SK-N-SH (cell line): ENCODE data around the gene IQCN. TPM values are rescaled to one million over a fixed set of nuclear protein-coding genes. Genes with fewer than 3 reads are reported as not detected.

Experiments
- CTCF ChIA-PET: fragments of 300-600, 350-600 bp; formaldehyde crosslinking; extraction: SDS; loops from one replicate; lab custom pipeline; 2021; lab: Yijun Ruan, JAX
- POLR2A ChIA-PET: fragments of 350-600 bp; sonication (Branson Sonifier 250); formaldehyde crosslinking; extraction: SDS; loops from one replicate; lab custom pipeline; 2020; ENCODE audit warnings: antibody characterized with exemption, inconsistent platforms; lab: Yijun Ruan, JAX
- DNase-seq: peaks from one replicate; pipeline ENCODE4 v3.0.0; 2012
- H2AFZ ChIP-seq: fragments of 200-600 bp; sonication (generic); 2 replicates; pipeline ENCODE4 v1.8.1; 2016; ENCODE audit warnings: antibody characterized with exemption, mild to moderate bottlenecking, low read depth
- H3F3A ChIP-seq: fragments of 200-600 bp; sonication (generic); replicated peaks from 2 replicates; pipeline ENCODE3; 2016; ENCODE audit warnings: antibody characterized with exemption, mild to moderate bottlenecking; ENCODE audit not compliant: insufficient read depth
- H3K27ac ChIP-seq, 2 experiments: fragments of 200-500 bp in 1 of 2; fragments of 200-600 bp in 1 of 2; sonication (Bioruptor generic) in 1 of 2; sonication (generic), shearing (Covaris generic) in 1 of 2; 2 replicates each; pipeline versions ENCODE4 v1.5.1 to v1.6.1; 2014 to 2016; ENCODE audit warnings: low read depth in 2 of 2, inconsistent platforms in 1 of 2, low read length in 1 of 2, mild to moderate bottlenecking in 1 of 2, mixed read lengths in 1 of 2
- H3K27me3 ChIP-seq: fragments of 200-600 bp; sonication (generic), shearing (Covaris generic); 2 replicates; pipeline ENCODE4 v1.6.1; 2016; ENCODE audit warnings: mixed run types; ENCODE audit not compliant: insufficient read depth
- H3K36me3 ChIP-seq, 2 experiments: fragments of 200-500 bp in 1 of 2; fragments of 200-600 bp in 1 of 2; sonication (Bioruptor generic) in 1 of 2; sonication (generic) in 1 of 2; replicated peaks in 1 of 2; 2 replicates each; pipeline versions ENCODE3 to v1.5.1; 2014 to 2016; ENCODE audit warnings: low read length in 1 of 2, mild to moderate bottlenecking in 1 of 2; ENCODE audit not compliant: insufficient read depth in 2 of 2, control insufficient read depth in 1 of 2
- H3K4me1 ChIP-seq, 2 experiments: fragments of 200-500 bp in 1 of 2; fragments of 200-600 bp in 1 of 2; sonication (Bioruptor generic) in 1 of 2; sonication (generic), shearing (Covaris generic) in 1 of 2; 2 replicates each; pipeline versions ENCODE4 v1.5.1 to v1.6.1; 2014 to 2016; ENCODE audit warnings: low read depth in 1 of 2, low read length in 1 of 2, mixed run types in 1 of 2; ENCODE audit not compliant: insufficient read depth in 2 of 2, control insufficient read depth in 1 of 2
- H3K4me2 ChIP-seq: fragments of 200-600 bp; sonication (generic), shearing (Covaris generic); 2 replicates; pipeline ENCODE4 v1.6.1; 2017; ENCODE audit warnings: mixed run types
- H3K4me3 ChIP-seq, 2 experiments: fragments of 200-500 bp in 1 of 2; fragments of 200-600 bp in 1 of 2; sonication (Bioruptor generic) in 1 of 2; sonication (generic), shearing (Covaris generic) in 1 of 2; 2 replicates each; pipeline versions ENCODE4 v1.5.1 to v1.8.1; 2014 to 2016; ENCODE audit warnings: low read depth in 2 of 2, inconsistent platforms in 1 of 2, low read length in 1 of 2, mild to moderate bottlenecking in 1 of 2, mixed read lengths in 1 of 2, moderate library complexity in 1 of 2
- H3K79me2 ChIP-seq: fragments of 200-600 bp; sonication (generic); 2 replicates; pipeline ENCODE4 v1.8.1; 2017; ENCODE audit warnings: mild to moderate bottlenecking; ENCODE audit not compliant: insufficient read depth
- H3K9ac ChIP-seq: fragments of 200-600 bp; sonication (generic); 2 replicates; pipeline ENCODE4 v1.6.1; 2017; ENCODE audit warnings: mixed run types
- H3K9me2 ChIP-seq: fragments of 200-600 bp; sonication (generic); 2 replicates; pipeline ENCODE4 v1.6.1; 2017; ENCODE audit warnings: mixed run types
- H3K9me3 ChIP-seq: fragments of 200-600 bp; sonication (generic); 2 replicates; pipeline ENCODE4 v1.6.1; 2017; ENCODE audit warnings: mixed run types, mild to moderate bottlenecking, moderate library complexity
- H4K20me1 ChIP-seq: fragments of 200-600 bp; sonication (generic); 2 replicates; pipeline ENCODE4 v1.6.1; 2017; ENCODE audit warnings: mild to moderate bottlenecking, mixed run types; ENCODE audit not compliant: insufficient read depth
- CHD2 ChIP-seq: fragments of 150-350 bp; IDR thresholded peaks from 2 replicates; pipeline ENCODE4 v1.6.1; 2018; ENCODE audit warnings: low read length; ENCODE audit not compliant: partially characterized antibody
- ELF1 ChIP-seq: IDR thresholded peaks from 2 replicates; pipeline ENCODE4 v1.4.0; 2012
- EP300 ChIP-seq, 2 experiments: IDR thresholded peaks; 2 replicates each; pipeline versions ENCODE4 v1.4.0 to v1.6.1; 2012; ENCODE audit warnings: borderline replicate concordance in 1 of 2, low read depth in 1 of 2, low read length in 1 of 2
- FOXJ3 ChIP-seq: sonication (generic); formaldehyde crosslinking; IDR thresholded peaks from 2 replicates; pipeline ENCODE4 v1.5.1; 2020; ENCODE audit warnings: mild to moderate bottlenecking, missing genetic modification reagents
- GATA2 ChIP-seq: sonication (generic); formaldehyde crosslinking; IDR thresholded peaks from 2 replicates; pipeline ENCODE4 v1.5.0; 2020; ENCODE audit warnings: mild to moderate bottlenecking, missing genetic modification reagents
- MAX ChIP-seq: IDR thresholded peaks from 2 replicates; pipeline ENCODE4 v1.4.0; 2012; ENCODE audit warnings: low read depth
- NFIC ChIP-seq: IDR thresholded peaks from 2 replicates; pipeline ENCODE4 v1.4.0; 2012; ENCODE audit warnings: borderline replicate concordance
- NRF1 ChIP-seq: IDR thresholded peaks from 2 replicates; pipeline ENCODE4 v1.6.1; 2012; ENCODE audit warnings: low read depth, mild to moderate bottlenecking, low read length
- PBX3 ChIP-seq: IDR thresholded peaks from 2 replicates; pipeline ENCODE4; 2012
- REST ChIP-seq: IDR thresholded peaks from 2 replicates; pipeline ENCODE4 v1.6.1; 2012; ENCODE audit warnings: mild to moderate bottlenecking, low read depth, low read length, moderate library complexity
- RFX5 ChIP-seq: IDR thresholded peaks from 2 replicates; pipeline ENCODE4 v1.6.1; 2012; ENCODE audit warnings: mild to moderate bottlenecking, improper control_type of control experiment, low read length
- SMC3 ChIP-seq: IDR thresholded peaks from 2 replicates; pipeline ENCODE4 v1.6.1; 2012; ENCODE audit warnings: low read depth, low read length, improper control_type of control experiment
- USF1 ChIP-seq: IDR thresholded peaks from 2 replicates; pipeline ENCODE4 v1.4.0; 2012; ENCODE audit warnings: low read depth, borderline replicate concordance
- USF2 ChIP-seq: fragments of 150-350 bp; IDR thresholded peaks from 2 replicates; pipeline ENCODE4 v1.6.1; 2017; ENCODE audit warnings: antibody characterized with exemption, low read length, low read depth, borderline replicate concordance
- YY1 ChIP-seq: IDR thresholded peaks from 2 replicates; pipeline ENCODE4 v1.4.0; 2012; ENCODE audit warnings: low read depth, mild to moderate bottlenecking
- WGBS: methylation state at CpG from one replicate; pipeline ENCODE4 v1.1.6; 2017; ENCODE audit warnings: low lambda C conversion rate; 5-methylcytosine and 5-hydroxymethylcytosine counted together
- polyA plus RNA-seq, 3 experiments: library from polyadenylated mRNA; depleted of rRNA; stranded (reverse); fragments of >200 nt; gene quantifications; 2 replicates each; pipeline ENCODE4 v1.2.3, GENCODE V29; 2012

Gene IQCN
- polyA plus RNA-seq, 1 of the 3 experiments (the other 2 are of a cell fraction), result 2.5 TPM

GRCh38 chr19:18262917-18263316 is 11.3 kb downstream of the IQCN start:
- H2AFZ ChIP-seq, result no peak overlapping the region
- no peak for TF ChIP-seq RFX5
- H3K4me2 ChIP-seq, result no peak overlapping the region
- CTCF ChIA-PET, result interaction anchor here (0.7 to 19.4 kb wide), 8 partner anchors 8 to 80 kb away, joined by 3 to 505 read pairs (median 4); partner anchors contain the start of genes IQCN, MPV17L2 and RAB3A
- H3K9ac ChIP-seq, result no peak overlapping the region
- H3K9me3 ChIP-seq, result no peaks in the 10 kb centered on the region
- DNase-seq, result no peak
- H3K4me1 ChIP-seq, result no peaks in the 10 kb centered on the region
- 98% methylated on average over 7 of the region's 10 CpGs for WGBS
- peaks cover 3 to 26% of the 10 kb centered on the region in 2 experiments for H3K36me3 ChIP-seq
- H3K4me3 ChIP-seq, result no peak overlapping the region
- POLR2A ChIA-PET, result no interaction called here
- 0 out of 2 replicates have a peak, but pooled peaks cover 2% of the 10 kb centered on the region for H4K20me1 ChIP-seq
- no peaks in the 10 kb centered on the region for H3K27me3 ChIP-seq
- H3K9me2 ChIP-seq, result no peaks in the 10 kb centered on the region
- H3K27ac ChIP-seq, result no peak overlapping the region
- no peaks in the 10 kb centered on the region for H3F3A ChIP-seq
- no peaks in the 10 kb centered on the region for H3K79me2 ChIP-seq

GRCh38 chr19:18262144-18262543 is 12.1 kb downstream of the IQCN start:
- Histone ChIP-seq H3K4me2 (no peak overlapping the region), H3K36me3 (peaks cover 3 to 22% of the 10 kb centered on the region in 2 experiments), H3K27me3 (no peaks in the 10 kb centered on the region), H3F3A (no peaks in the 10 kb centered on the region), H3K4me1 (no peaks in the 10 kb centered on the region), H3K4me3 (no peak overlapping the region), H3K27ac (no peak overlapping the region), H3K9me2 (no peaks in the 10 kb centered on the region), H2AFZ (no peak overlapping the region), H4K20me1 (0 out of 2 replicates have a peak, but pooled peaks cover 2% of the 10 kb centered on the region), H3K79me2 (no peaks in the 10 kb centered on the region), H3K9me3 (no peaks in the 10 kb centered on the region), H3K9ac (no peak overlapping the region)
- TF ChIP-seq CHD2, result no peak
- DNase-seq, result no peak
- POLR2A ChIA-PET, result interaction anchor here (0.8 kb wide), 1 partner anchor 68 kb away, joined by 3 read pairs; no protein-coding TSS in a partner anchor
- CTCF ChIA-PET, result interaction anchor here (1.0 to 19.4 kb wide), 7 partner anchors 10 to 61 kb away, joined by 4 to 505 read pairs (median 8); partner anchors contain the start of genes IQCN, MPV17L2 and RAB3A

GRCh38 chr19:18261474-18261873 is 12.8 kb downstream of the IQCN start:
- no peaks in the 10 kb centered on the region for H3K79me2 ChIP-seq
- no peak overlapping the region for H3K4me3 ChIP-seq
- H3K27ac ChIP-seq, result no peak overlapping the region
- H4K20me1 ChIP-seq, result 0 out of 2 replicates have a peak, but pooled peaks cover 2% of the 10 kb centered on the region
- H3K4me1 ChIP-seq, result no peaks in the 10 kb centered on the region
- no CpG with 5 or more reads among the region's 2 CpGs for WGBS
- H3K9ac ChIP-seq, result no peak overlapping the region
- no peaks in the 10 kb centered on the region for H3K27me3 ChIP-seq
- H3K36me3 ChIP-seq, result peaks cover 3 to 19% of the 10 kb centered on the region in 2 experiments
- ChIA-PET POLR2A (interaction anchor here (0.8 kb wide), 1 partner anchor 69 kb away, joined by 3 read pairs; no protein-coding TSS in a partner anchor), CTCF (interaction anchor here (1.3 to 19.4 kb wide), 4 partner anchors 9 to 60 kb away, joined by 4 to 505 read pairs (median 24); partner anchors contain the start of genes MPV17L2 and RAB3A)
- DNase-seq, result no peak
- H3K9me3 ChIP-seq, result no peaks in the 10 kb centered on the region
- TF ChIP-seq MAX, result no peak
- TF ChIP-seq PBX3, result no peak
- TF ChIP-seq REST, result no peak
- no peak for TF ChIP-seq SMC3
- TF ChIP-seq USF1, result no peak
- no peak for TF ChIP-seq YY1
- no peak for TF ChIP-seq FOXJ3 (CRISPR knock-in tag)
- TF ChIP-seq GATA2 (CRISPR knock-in tag), result no peak
- TF ChIP-seq NRF1, result no peak
- TF ChIP-seq EP300 (IDR thresholded peaks at IDR 0.05; ENCODE audit: borderline replicate concordance in 1 of 2, low read depth in 1 of 2, low read length in 1 of 2), result no peak
- no peak for TF ChIP-seq USF2
- TF ChIP-seq ELF1, result no peak
- no peak for TF ChIP-seq NFIC
- H3F3A ChIP-seq, result no peaks in the 10 kb centered on the region
- no peak overlapping the region for H3K4me2 ChIP-seq
- no peaks in the 10 kb centered on the region for H3K9me2 ChIP-seq
- H2AFZ ChIP-seq, result no peak overlapping the region
